Measurements from ENCODE around the gene ANKRD2.
"Not testable (repeated sequence)": the region's sequence is repeated elsewhere in the genome, so short reads cannot be mapped to it uniquely, and the experiment has no call there.

The ANKRD2 gene

GRCh38 chr10:97572214-97572989 lies at the start of gene ANKRD2:
ANKRD2 (plus strand) TSS chr10:97572779; CDS start chr10:97572789, 10 bp downstream.
- peak in 1 of 2 experiments; percentile 30 for DNase-seq (ENCODE audit: low read depth in 2 of 2)

GRCh38 chr10:97522937-97523336 lies 49.6 kb upstream of the ANKRD2 start:
- DNase-seq (ENCODE audit: low read depth in 2 of 2), result no peak

- DNase-seq (ENCODE audit: low read depth in 2 of 2), result no peak
Observed at GRCh38 chr10:97525086-97525485, 47.5 kb upstream of the ANKRD2 start.

GRCh38 chr10:97525683-97526110 lies 46.9 kb upstream of the ANKRD2 start:
- DNase-seq (ENCODE audit: low read depth in 2 of 2), result no peak

GRCh38 chr10:97528876-97529275 lies 43.7 kb upstream of the ANKRD2 start:
- DNase-seq (ENCODE audit: low read depth in 2 of 2), result not testable (repeated sequence)

- DNase-seq (ENCODE audit: low read depth in 2 of 2), result no peak
Observed at GRCh38 chr10:97529685-97530465, 42.7 kb upstream of the ANKRD2 start.

GRCh38 chr10:97531401-97531986 lies 41.1 kb upstream of the ANKRD2 start:
- DNase-seq (ENCODE audit: low read depth in 2 of 2), result no peak

- no peak for DNase-seq (ENCODE audit: low read depth in 2 of 2)
Observed at GRCh38 chr10:97532935-97533671, 39.5 kb upstream of the ANKRD2 start.

- no peak for DNase-seq (ENCODE audit: low read depth in 2 of 2)
Observed at GRCh38 chr10:97533888-97534287, 38.7 kb upstream of the ANKRD2 start.

- no peak for DNase-seq (ENCODE audit: low read depth in 2 of 2)
Observed at GRCh38 chr10:97534746-97535367, 37.7 kb upstream of the ANKRD2 start.

GRCh38 chr10:97537186-97537869 lies 35.3 kb upstream of the ANKRD2 start:
- no peak for DNase-seq (ENCODE audit: low read depth in 2 of 2)

- DNase-seq (ENCODE audit: low read depth in 2 of 2), result no peak
Observed at GRCh38 chr10:97538411-97538810, 34.2 kb upstream of the ANKRD2 start.

- no peak for DNase-seq (ENCODE audit: low read depth in 2 of 2)
Observed at GRCh38 chr10:97538839-97539238, 33.7 kb upstream of the ANKRD2 start.

- peak; percentile 65 to 69 for DNase-seq (ENCODE audit: low read depth in 2 of 2)
Observed at GRCh38 chr10:97539523-97540200, 32.9 kb upstream of the ANKRD2 start.

- DNase-seq (ENCODE audit: low read depth in 2 of 2), result no peak
Observed at GRCh38 chr10:97540669-97541500, 31.7 kb upstream of the ANKRD2 start.

GRCh38 chr10:97542169-97543024 lies 30.2 kb upstream of the ANKRD2 start:
- peak; percentile 72 to 77 for DNase-seq (ENCODE audit: low read depth in 2 of 2)

GRCh38 chr10:97543025-97543546 lies 29.5 kb upstream of the ANKRD2 start:
- DNase-seq (ENCODE audit: low read depth in 2 of 2), result peak; percentile 86 to 87
